GM19351 (cell line): Measurements from ENCODE around the gene NPTX1.

Experiments used
- ATAC-seq: cut with Tn5 transposase; IDR thresholded peaks from one replicate; pipeline ENCODE4 v1.9.1; 2021; ENCODE audit warnings: mild to moderate bottlenecking, moderate library complexity; ENCODE audit not compliant: unreplicated experiment

The NPTX1 gene

GRCh38 chr17:80446645-80447405 lies 29.6 kb downstream of the NPTX1 start:
- ATAC-seq, result no peak

DNA sequence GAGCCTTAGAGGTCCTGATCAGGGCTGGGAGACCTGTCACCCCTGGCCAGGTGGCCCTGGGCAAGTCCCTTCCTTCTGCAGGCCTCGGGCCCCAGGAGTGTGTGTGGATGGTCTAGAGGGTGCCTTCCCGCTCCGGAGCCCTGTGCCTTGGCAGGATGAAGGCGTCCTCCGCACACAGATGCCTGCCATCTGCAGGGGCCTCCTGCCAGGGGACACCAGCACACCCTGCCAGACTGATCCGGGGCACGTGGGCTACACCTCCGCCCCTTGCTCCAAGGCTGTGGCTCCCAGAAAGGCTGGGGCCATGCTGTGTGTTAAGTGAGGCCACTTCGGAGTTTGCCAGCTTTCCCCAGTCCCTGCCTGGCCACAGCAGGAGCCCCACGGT lies 30.7 kb downstream of the NPTX1 start:
- ATAC-seq, result no peak

DNA sequence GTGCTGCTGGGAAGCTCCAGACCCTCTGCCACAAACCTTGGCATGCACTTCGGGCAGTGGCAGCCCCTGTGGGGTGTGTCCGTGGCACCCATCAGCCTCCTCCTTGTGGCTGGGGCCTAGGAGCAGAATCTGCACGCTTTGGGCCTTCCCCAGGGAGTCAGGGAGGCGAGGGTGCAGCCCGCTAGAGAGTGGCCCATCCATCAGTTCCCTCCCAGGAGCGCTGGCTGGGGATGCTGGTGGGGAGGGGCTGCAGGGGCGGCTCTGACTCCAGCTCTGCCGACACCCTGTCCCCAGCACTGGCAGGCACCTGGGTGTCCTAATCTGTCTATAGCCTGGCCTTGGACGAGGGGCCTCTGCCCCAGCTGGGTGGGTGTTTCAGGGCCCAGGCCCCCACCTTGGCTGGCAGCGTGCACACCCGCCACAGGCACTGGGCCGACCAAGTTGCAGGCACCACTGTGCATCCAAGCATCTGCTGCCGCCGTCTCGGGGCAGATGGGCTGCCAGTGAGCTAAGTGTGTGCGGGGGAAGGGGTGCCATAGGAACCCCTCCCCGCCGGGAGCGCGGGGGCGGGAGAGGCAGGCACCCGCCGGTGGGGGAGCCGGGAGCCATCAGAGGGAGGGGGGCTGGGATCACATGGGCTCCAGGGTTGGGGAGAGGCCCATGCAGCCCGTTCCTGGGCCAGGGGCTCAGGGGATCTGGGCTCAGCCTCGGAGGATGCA lies 31.2 kb downstream of the NPTX1 start:
- ATAC-seq, result no peak

- ATAC-seq, result no peak
These were observed 31.8 kb downstream of the NPTX1 start for GRCh38 chr17:80444644-80444979.

DNA sequence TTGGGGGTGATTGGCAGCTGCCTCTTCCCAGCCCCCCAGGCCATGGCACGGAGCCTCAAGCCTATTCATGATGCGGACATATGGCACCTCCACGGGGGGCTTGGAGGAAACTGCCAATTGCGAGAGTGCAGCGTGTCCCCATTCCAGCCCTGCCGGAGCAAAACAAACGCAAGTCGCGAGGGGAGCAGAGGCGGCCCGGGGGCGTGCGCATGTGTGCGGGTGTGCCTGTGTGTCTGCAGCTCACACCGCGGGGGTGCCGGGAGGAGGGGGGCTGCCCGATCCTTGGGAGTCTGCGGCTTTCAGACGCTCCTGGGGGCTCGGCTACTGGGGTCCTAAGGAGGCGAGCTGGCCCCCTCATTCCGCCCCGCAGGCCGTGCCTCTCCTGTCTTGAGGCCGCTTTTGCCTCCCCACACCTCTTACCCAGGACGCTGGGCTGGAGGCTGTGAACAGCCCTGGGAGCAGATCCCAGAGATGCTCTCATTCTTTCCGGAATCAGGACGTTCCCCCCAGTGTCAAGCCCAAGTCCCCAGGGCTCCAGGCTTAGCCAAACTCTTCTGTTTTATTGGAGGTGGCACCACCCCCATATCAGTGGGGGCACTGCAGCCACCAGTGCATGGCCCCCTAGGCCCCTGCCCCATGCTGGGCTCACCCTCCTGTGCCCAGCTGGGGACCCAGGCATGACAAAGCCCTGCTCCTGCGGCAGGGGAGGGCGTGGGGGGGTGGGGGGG lies 32.3 kb downstream of the NPTX1 start:
- ATAC-seq, result no peak

- ATAC-seq, result no peak
These were observed 32.9 kb downstream of the NPTX1 start for GRCh38 chr17:80443498-80443897.

DNA sequence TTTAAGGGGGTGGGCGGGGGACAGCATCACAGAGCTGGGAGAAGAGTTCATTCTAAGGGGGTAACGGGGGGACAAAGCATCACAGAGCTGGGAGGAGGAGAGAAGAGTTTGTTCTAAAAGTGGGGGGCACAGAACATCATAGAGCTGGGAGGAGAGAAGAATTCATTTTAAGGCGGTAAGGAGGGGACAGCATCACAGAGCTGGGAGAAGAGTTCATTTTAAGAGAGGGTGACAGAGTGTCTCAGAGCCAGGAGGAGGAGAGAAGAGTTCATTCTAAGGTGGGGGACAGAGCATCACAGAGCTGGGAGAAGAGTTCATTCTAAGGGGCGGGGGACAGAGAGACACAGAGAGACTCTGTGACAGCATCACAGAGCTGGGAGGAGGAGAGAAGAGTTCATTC lies 33.6 kb downstream of the NPTX1 start:
- no peak for ATAC-seq

DNA sequence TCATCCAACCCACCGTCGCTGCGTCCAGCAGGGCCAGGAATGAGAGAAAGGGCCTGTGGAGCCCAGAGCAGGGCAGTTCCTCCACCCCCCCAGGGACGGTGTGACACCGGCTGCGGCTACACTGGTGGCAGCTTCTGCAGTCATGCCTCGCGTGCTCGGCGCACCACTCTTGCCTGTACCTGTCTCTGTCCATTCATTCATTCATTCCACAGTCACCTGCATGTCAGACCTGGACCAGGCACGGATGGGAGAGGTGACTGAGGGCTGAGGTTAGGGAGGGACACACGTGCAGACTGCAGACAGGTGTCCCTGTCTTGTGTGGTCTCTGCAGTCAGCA lies 34.1 kb downstream of the NPTX1 start:
- no peak for ATAC-seq

GRCh38 chr17:80441598-80442322 lies 34.6 kb downstream of the NPTX1 start:
- no peak for ATAC-seq

DNA sequence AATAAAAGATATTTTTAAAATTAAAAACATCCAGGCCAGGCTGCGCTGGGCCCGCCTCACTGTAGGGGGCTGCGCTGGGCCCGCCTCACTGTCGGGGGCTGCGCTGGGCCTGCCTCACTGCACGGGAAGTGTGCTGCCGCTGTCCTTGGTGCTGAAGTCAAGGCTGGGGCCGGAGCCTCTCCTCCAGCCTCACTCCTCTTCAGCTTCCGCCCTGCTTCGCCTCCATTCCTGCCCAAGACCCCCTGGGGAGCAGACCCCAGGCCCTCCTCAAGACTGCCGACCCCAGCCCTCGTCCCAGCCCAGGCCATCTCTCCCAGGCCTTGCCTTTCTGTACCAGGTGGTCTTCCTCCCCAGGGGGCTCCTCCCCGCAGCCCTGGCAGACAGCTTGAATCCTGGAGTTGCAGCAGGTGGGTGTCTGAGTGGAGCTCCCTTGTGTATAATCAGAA lies 35.3 kb downstream of the NPTX1 start:
- ATAC-seq, result no peak

DNA sequence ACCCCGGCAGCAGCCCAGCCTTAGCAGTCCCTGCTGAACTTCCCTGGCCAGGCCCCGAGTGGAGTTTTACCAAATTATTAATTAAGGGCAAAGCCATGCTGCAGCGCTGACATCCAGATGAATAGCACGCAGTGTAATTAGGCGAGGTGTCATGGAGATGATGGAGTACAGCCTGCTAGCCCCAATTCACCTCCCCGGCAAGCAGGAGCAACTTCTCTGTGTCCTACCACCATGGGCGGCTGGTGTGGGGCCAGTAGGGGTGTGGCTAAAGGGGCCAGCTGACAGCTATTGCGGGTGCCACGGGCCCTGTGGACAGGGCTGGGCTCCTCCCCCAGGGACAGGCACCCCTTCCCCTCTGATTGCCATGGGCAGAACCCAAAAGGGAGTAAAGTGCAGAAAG lies 36.9 kb downstream of the NPTX1 start:
- no peak for ATAC-seq

DNA sequence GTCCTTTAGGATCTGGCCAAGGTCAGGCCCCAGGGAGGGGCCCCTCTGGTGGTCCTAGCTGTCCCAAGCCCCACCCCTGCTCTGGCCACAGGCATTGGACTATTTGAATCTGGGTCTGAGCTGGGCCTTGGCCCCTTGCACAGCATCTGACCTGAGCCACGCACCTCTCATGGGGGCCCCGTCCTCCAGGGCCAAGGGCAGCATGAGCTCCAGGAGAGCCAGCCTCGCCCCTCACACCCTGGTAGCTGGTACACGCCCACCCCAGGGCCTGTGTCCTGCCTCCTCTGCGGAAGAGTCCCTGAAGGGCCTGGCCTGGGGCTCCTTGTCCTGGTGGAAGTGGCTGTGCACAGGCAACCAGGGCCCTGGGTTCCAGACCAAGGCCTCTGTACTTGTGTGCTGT lies 37.6 kb downstream of the NPTX1 start:
- no peak for ATAC-seq

DNA sequence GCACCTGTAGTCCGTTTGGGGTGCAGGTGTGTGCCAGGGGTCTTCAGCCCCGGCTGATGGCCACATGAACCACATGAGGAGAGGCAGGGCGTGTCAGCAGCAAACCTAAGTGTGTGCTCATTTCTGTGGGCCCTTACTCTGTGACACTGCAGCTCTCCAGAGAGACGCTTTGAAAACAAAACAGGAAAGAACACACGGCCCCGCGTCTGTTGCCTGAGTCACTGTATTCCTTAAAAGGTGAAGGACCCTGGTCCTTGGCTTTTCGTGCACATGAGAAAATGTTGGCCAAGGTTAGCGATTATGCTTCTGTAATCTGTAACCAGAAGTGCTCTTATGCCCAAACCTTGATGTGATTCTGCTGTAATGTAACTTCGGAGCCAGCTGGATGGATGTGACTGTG lies 38.9 kb downstream of the NPTX1 start:
- no peak for ATAC-seq

DNA sequence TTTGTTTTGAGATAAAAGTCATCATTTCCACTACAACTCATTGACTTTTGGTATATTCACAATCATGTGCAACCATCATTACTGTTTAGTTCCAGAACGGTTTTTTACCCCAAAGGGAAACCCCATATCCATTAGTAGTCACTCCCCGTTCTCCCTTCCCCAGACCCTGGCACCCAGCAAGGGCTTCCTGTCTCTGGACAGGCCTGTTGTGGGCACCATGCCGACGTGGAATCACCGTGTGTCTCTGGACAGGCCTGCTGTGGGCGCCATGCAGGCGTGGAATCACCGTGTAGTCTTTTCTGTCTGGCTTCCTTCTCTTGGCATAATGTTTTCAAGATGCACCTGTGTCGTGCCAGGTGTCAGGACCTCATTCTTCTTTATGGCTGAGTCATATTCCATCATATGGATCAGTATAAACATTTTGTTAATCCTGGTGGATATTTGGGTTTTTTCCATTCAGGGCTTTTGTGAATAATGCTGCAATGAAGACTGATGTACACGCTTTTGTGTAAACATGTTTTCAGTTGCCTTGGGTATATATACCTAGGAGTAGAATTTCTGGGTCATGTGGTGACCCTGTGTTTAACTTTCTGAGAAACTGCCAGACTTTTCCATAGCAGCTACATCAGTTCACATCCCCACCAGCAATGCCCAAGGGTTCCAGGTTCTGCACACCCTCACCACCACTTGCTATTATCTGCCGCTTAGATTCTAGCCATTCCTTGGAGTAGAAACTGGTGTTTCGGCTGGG lies 42.3 kb downstream of the NPTX1 start:
- no peak for ATAC-seq

DNA sequence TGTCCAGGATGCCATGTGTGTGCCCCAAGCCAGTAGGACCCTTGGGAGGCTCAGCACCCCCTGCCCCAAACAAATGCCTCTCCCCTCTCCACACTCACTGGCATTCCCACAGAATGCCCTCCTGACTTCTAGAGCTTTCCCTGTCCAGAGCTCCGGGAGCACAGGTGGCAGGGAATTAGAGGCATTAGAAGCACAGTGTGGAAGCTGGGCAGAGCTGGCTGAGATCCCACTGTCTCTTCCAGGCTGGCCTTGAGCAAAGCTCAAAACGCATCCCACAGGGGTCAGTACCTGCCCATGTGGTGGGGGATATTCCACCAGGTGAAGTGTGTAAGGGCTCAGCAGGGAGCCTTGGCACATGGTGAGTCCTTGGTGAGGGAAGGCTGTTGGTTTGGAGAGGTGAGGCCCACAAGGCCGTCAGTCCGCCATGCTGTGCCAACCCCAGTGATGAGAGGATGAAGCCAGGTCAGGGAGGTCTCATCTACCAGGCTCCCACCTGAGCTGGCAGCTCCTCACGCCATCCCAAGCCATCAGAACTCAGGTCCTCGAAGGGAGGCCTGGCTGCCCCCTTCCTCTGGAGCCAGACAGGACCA lies 43.4 kb downstream of the NPTX1 start:
- ATAC-seq, result no peak

- ATAC-seq, result no peak
These were observed 44.0 kb downstream of the NPTX1 start for GRCh38 chr17:80432350-80432955.

- ATAC-seq, result no peak
These were observed 44.9 kb downstream of the NPTX1 start for GRCh38 chr17:80431246-80432195.

DNA sequence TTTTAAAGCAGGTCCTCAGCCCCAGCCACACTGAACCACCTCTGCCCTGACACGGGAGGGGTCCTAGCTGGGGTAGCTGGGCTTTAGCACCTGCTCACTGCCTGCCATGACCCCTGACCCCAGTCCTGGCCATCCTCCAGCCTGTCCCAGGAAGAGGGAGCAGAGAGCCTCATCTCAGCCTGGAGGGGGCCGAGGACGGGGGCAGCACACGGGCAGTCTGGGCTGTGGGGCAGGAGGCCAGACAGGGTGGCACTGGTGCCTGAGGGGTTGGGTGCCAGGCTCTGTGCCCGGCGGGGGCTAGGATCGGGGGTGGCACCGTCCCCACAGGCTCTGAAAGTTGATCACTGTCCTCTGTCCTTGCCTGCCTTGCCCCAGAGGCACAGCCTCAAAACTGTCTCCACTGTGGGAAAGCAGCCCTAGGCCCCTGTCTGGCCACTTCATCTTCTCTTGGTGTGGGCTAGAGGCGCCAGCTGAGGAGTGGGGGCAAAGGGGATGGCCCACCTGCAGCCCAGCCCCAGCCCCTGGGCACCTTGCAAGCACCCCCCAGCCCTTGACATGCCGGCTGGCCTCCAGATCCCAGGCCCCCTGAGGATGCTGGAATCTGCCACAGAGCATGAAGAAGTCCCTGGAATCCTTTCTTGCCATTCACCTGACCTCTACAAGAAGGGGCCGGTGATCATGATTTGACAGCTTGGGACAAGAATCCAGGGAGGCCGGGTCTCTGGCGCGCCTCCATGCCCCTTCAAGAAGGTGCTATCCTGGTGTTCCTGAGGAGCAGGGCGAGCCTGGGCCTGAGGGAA lies 45.8 kb downstream of the NPTX1 start:
- no peak for ATAC-seq
